Loucy (cell line): ENCODE data around the gene ZFY.

ENCODE experiments used
- H2AFZ ChIP-seq: fragments of 200-600 bp; sonication (generic); 2 replicates; pipeline ENCODE4 v1.6.0; 2016; ENCODE audit warnings: antibody characterized with exemption, mild to moderate bottlenecking, low read length, moderate library complexity
- H3F3A ChIP-seq: fragments of 200-600 bp; 2 replicates; pipeline ENCODE4 v1.6.0; 2016; ENCODE audit warnings: antibody characterized with exemption, low read depth, mild to moderate bottlenecking
- H3K27me3 ChIP-seq: fragments of 200-600 bp; sonication (generic); 2 replicates; pipeline ENCODE4 v1.6.1; 2014; ENCODE audit warnings: low read length, mild to moderate bottlenecking; ENCODE audit not compliant: insufficient read depth, poor library complexity, severe bottlenecking
- H3K36me3 ChIP-seq: fragments of 200-600 bp; sonication (generic); 2 replicates; pipeline ENCODE4 v1.6.1; 2016; ENCODE audit warnings: low read length; ENCODE audit not compliant: insufficient read depth
- H3K4me1 ChIP-seq: fragments of 200-600 bp; sonication (generic); 2 replicates; pipeline ENCODE4 v1.5.1; 2014; ENCODE audit warnings: low read length, mild to moderate bottlenecking; ENCODE audit not compliant: insufficient read depth, poor library complexity, severe bottlenecking
- H3K4me2 ChIP-seq: fragments of 200-600 bp; sonication (generic); 2 replicates; pipeline ENCODE4 v1.6.0; 2014; ENCODE audit warnings: antibody characterized with exemption, low read length, low read depth, mild to moderate bottlenecking; ENCODE audit not compliant: poor library complexity, severe bottlenecking
- H3K4me3 ChIP-seq: fragments of 200-600 bp; sonication (generic); 2 replicates; pipeline ENCODE4 v1.5.1; 2014; ENCODE audit warnings: low read length, mild to moderate bottlenecking, mixed read lengths; ENCODE audit not compliant: poor library complexity, severe bottlenecking
- H3K79me2 ChIP-seq: fragments of 200-600 bp; sonication (generic); 2 replicates; pipeline ENCODE4 v1.6.1; 2014; ENCODE audit warnings: low read length; ENCODE audit not compliant: insufficient read depth
- H3K9ac ChIP-seq: fragments of 200-600 bp; sonication (generic); 2 replicates; pipeline ENCODE4 v1.6.0; 2014; ENCODE audit warnings: mild to moderate bottlenecking, low read depth, low read length, moderate library complexity; ENCODE audit not compliant: poor library complexity, severe bottlenecking
- H3K9me2 ChIP-seq: fragments of 200-600 bp; sonication (generic); replicated peaks from 2 replicates; pipeline ENCODE4 v1.6.1; 2016; ENCODE audit warnings: low read depth, low read length, mixed read lengths
- H3K9me3 ChIP-seq: fragments of 200-600 bp; sonication (generic); 2 replicates; pipeline ENCODE4 v1.6.1; 2014; ENCODE audit warnings: mild to moderate bottlenecking, antibody characterized with exemption, low read length, low read depth; ENCODE audit not compliant: insufficient read depth
- H4K20me1 ChIP-seq: fragments of 200-600 bp; sonication (generic); 2 replicates; pipeline ENCODE4 v1.6.0; 2014; ENCODE audit warnings: antibody characterized with exemption, low read length, mild to moderate bottlenecking; ENCODE audit not compliant: insufficient read depth, poor library complexity, severe bottlenecking
- CTCF ChIP-seq: fragments of 200-600 bp; sonication (generic); conservative IDR thresholded peaks from 2 replicates; pipeline ENCODE4 v1.5.1; 2014; ENCODE audit warnings: mild to moderate bottlenecking, antibody characterized with exemption, low read length
- EZH2phosphoT487 ChIP-seq: fragments of 200-600 bp; IDR thresholded peaks from 2 replicates; pipeline ENCODE4 v1.6.1; 2018; ENCODE audit warnings: antibody characterized with exemption, mild to moderate bottlenecking, moderate library complexity, borderline replicate concordance

ZFY gene

GRCh38 chrY:3016594-3016993 is 81.4 kb downstream of the ZFY start:
- no peaks in the 10 kb centered on the region for H3K79me2 ChIP-seq
- no peaks in the 10 kb centered on the region for H3K4me1 ChIP-seq
- no peak for TF ChIP-seq CTCF
- no peak for TF ChIP-seq EZH2phosphoT487
- no peaks in the 10 kb centered on the region for H3F3A ChIP-seq
- H3K36me3 ChIP-seq = no peaks in the 10 kb centered on the region
- no peaks in the 10 kb centered on the region for H3K9me2 ChIP-seq
- H3K9me3 ChIP-seq = no peaks in the 10 kb centered on the region
- no peaks in the 10 kb centered on the region for H3K27me3 ChIP-seq
- no peak overlapping the region for H3K4me3 ChIP-seq
- no peak overlapping the region for H2AFZ ChIP-seq
- H4K20me1 ChIP-seq = no peaks in the 10 kb centered on the region
- no peak overlapping the region for H3K4me2 ChIP-seq
- H3K9ac ChIP-seq = no peak overlapping the region

GRCh38 chrY:3018546-3018945 is 83.4 kb downstream of the ZFY start:
- H4K20me1 ChIP-seq = no peaks in the 10 kb centered on the region
- no peak overlapping the region for H3K4me2 ChIP-seq
- H3K9ac ChIP-seq = no peak overlapping the region
- no peaks in the 10 kb centered on the region for H3K36me3 ChIP-seq
- H3K27me3 ChIP-seq = no peaks in the 10 kb centered on the region
- H3K4me1 ChIP-seq = no peaks in the 10 kb centered on the region
- no peaks in the 10 kb centered on the region for H3F3A ChIP-seq
- no peaks in the 10 kb centered on the region for H3K9me2 ChIP-seq
- no peak overlapping the region for H3K4me3 ChIP-seq
- no peaks in the 10 kb centered on the region for H3K79me2 ChIP-seq
- H2AFZ ChIP-seq = no peak overlapping the region
- no peaks in the 10 kb centered on the region for H3K9me3 ChIP-seq
- no peak for TF ChIP-seq EZH2phosphoT487
- TF ChIP-seq CTCF = no peak

GRCh38 chrY:3019584-3019983 is 84.4 kb downstream of the ZFY start:
- TF ChIP-seq CTCF (no peak), EZH2phosphoT487 (no peak)
- Histone ChIP-seq H3K9me2 (no peaks in the 10 kb centered on the region), H3K79me2 (no peaks in the 10 kb centered on the region), H4K20me1 (no peaks in the 10 kb centered on the region), H3K4me1 (no peaks in the 10 kb centered on the region), H2AFZ (no peak overlapping the region), H3K9ac (no peak overlapping the region), H3F3A (no peaks in the 10 kb centered on the region), H3K27me3 (no peaks in the 10 kb centered on the region), H3K36me3 (no peaks in the 10 kb centered on the region), H3K4me2 (no peak overlapping the region), H3K9me3 (no peaks in the 10 kb centered on the region), H3K4me3 (no peak overlapping the region)
